NCI-H1105 (cell line): Measurements from ENCODE around the gene CERCAM.
A peak's percentile ranks its signal among the peaks of the same experiment; 100 is the strongest.

Experiments used
- DNase-seq: peaks from one replicate; lab custom pipeline; 2025; lab: John Stamatoyannopoulos, UW

Gene CERCAM

DNA sequence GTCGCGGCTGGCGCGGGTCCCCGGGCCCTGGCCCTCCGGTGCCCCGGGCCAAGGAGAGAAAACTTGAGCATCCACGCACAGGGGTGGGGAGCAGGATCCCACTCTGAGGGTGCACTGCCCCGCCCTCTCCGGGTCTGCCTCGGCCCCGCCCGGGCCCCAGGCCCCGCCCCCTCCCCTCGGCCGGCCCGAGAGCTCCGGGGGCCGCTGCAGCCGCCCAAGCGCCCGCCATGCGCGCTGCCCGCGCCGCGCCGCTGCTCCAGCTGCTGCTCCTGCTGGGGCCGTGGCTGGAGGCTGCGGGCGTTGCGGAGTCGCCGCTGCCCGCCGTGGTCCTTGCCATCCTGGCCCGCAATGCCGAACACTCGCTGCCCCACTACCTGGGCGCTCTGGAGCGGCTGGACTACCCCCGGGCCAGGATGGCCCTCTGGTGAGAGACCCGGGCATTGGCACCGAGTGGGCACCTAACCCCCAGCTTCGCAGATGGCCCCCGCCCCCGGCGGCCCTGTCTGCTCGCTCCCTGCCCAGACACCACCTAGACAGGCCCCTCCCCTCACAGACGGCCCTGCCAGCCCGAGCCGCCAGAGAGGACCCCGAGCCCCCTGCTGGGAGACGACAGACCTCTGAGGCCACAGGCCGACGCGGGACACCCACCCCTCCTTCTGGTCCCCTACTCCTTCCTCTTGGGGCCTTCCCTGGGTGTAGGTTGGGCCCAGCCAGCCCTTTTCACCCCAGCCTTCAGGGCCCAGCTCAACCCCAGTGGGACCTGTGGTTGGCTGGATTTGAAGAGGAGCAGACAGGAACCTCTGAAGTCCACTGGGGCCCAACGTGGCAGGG is at the start of gene CERCAM:
Gene CERCAM, plus strand, starts transcription at position 207 of the 831 bp plus-strand sequence. Its CDS starts 21 bp downstream, at position 228.
- peak; percentile 16 for DNase-seq

DNA sequence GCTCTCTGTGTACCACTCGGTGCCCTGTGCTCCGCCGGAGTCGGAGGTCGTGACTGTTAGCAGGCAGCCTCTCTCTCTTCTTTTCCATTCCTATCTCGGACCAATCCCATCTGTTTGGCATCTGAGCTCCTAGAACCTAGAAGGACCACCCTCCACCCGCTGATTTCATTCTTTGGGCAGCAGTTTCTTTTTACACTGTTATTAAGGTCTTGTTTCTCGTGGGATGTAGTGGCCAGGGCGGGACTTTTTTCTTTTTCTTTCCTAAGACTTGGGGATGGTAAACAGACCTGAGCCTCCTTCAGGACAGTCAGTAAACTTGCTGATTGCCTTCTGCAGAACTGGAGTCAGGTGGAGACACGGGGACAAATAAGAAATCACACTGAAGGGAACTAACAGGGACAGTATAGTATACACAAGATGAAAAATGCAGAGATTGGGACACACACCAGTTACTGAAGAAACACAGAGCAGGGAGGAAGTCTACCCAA is 49.0 kb upstream of the CERCAM start:
- no peak for DNase-seq

DNA sequence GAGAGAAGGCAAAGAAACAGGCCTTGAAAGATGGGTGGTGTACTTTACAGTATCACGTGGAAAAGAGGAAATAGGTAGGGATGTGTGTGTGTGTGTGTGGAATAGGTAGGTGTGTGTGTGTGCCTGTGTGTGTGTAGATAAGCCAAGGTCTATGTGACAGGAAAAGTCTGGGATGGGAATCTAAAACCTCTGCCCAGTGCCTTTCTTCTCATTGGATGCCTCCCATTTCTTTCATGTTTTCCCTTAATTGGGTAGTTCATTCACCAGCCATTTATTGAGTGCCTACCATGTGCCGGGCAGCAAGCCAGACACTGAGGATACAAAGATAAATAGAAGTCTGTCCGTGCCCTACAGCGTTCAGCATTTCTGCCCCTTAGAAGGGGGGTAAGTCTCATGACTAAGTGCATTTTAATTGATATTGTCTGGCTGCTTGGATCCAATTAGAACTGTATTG is 48.4 kb upstream of the CERCAM start:
- DNase-seq, result no peak

DNA sequence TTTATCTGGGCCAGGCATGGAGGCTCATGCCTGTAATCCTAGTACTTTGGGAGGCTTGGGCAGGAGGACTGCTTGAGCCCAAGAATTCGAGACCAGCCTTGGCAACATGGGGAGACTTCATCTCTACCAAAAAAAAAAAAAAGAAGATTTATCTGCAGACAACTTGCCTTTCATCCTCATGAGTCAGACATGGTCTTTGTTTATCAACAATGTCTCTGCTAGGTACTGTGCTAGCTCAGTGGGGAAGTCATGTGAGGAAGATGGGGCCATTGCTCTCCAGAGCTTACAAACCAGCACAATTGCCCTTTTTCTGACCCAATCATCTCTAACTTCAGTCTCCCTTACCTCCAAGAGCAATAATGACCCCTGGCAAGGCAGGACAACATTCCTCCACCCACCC is 47.9 kb upstream of the CERCAM start:
- no peak for DNase-seq

- no peak for DNase-seq
Observed at GRCh38 chr9:128374221-128374675, 46.4 kb upstream of the CERCAM start.

DNA sequence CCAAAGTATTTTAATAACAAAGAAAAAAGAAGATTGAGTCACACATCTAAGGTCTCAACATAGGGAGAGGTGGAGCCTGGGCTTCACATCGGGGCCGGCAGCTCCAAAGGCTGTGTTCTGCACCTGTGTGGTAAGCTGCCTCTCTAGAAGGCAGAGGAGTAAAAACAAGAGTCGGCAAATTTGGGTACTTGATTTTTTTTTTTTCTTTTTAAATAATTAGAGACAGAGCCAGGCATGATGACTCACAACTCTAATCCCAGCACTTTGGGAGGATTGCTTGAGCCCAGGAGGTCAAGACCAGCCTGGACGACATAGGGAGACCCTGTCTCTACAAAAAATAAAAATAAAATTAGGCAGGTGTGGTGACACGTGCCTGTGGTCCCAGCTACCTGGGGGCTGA is 44.8 kb upstream of the CERCAM start:
- DNase-seq, result no peak

- DNase-seq, result no peak
Observed at GRCh38 chr9:128382261-128382660, 38.4 kb upstream of the CERCAM start.

DNA sequence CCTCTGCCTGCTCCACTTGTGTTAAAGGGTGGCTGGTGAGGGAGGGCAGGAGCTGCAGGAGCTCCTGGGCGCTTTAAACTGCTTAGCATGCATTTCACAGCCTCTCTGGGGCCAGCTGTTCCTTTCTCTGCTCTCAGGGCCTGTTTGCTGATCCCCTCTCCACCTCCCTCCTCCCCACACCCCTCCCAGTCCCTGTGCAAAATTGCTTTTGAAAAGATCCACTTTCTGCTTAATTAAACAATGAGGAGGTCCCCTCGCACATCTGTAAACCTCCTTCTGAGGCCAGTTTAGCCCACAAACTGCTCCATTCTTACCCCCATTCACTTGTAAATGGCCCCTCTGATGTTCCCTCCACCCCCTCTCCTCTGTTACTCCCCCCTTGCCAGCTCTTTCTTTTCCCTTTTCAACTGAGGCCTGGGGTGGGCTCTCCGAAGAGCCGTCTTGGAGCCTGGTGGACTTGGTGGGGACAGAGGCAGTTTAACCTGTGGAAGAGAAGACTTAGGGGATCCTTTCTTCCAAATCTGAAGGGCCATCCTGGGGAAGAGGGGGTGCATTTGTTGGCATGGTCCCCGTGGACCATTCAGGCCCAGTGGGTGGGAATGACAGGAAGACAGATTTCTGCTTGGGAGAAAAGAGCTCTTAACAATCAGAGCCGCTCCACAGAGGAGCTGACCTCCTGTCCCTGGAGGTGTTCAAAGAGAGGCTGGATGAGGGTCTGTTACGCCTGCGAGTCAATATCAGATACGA is 37.5 kb upstream of the CERCAM start:
- no peak for DNase-seq

- no peak for DNase-seq
Observed at GRCh38 chr9:128383791-128384190, 36.9 kb upstream of the CERCAM start.

DNA sequence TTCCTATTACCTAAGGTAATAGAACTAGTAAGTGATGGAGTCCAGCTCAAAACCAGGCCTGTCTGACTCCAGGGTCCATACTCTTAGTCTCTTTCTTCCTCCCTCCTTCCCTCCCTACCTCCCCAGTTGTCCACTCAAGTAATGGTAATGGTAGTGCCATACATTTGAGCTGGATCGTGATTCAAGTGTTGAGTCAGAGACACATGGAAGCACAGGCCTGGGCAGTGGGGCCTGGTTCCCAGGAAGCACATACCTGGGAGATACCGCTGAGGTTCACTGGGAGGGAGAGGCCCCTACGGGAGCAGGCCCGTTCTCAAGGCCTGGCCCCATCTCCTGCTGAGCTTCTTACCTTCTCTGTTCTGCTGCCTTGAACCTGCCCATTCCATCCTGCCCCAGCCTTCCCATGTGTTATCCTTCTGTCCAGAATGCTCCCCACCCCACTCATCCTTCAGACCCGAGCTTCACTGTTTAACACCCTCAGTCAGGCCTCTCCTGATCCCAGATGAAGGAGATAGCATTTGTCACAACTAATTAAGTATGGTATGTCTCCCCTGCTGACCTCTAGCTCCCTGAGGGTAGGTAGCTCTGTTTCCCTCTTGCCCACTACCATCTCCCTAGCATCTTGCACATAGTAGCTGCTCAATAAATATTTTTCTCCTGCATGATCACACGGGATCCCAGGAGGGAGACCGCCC is 35.7 kb upstream of the CERCAM start:
- no peak for DNase-seq

- DNase-seq, result no peak
Observed at GRCh38 chr9:128385496-128386460, 34.9 kb upstream of the CERCAM start.

DNA sequence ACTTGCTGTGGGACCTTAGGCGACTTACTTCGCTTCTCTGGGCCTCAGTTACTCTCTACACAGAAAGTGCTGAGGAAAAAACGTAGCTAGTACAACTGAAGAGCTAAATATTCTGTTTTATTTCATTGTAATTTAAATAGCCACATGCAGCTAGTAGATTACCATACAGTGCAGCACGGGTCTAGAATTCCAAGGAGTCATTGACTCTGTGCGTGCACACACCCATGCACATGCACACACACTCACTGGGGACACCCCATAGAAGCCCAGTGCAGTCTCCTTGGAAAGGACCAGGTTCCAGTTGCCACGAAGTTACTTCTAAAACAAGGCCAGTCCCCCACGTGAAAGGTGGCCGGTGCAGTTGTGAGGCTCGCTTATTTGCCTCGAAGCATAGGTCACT is 32.5 kb upstream of the CERCAM start:
- DNase-seq, result no peak

DNA sequence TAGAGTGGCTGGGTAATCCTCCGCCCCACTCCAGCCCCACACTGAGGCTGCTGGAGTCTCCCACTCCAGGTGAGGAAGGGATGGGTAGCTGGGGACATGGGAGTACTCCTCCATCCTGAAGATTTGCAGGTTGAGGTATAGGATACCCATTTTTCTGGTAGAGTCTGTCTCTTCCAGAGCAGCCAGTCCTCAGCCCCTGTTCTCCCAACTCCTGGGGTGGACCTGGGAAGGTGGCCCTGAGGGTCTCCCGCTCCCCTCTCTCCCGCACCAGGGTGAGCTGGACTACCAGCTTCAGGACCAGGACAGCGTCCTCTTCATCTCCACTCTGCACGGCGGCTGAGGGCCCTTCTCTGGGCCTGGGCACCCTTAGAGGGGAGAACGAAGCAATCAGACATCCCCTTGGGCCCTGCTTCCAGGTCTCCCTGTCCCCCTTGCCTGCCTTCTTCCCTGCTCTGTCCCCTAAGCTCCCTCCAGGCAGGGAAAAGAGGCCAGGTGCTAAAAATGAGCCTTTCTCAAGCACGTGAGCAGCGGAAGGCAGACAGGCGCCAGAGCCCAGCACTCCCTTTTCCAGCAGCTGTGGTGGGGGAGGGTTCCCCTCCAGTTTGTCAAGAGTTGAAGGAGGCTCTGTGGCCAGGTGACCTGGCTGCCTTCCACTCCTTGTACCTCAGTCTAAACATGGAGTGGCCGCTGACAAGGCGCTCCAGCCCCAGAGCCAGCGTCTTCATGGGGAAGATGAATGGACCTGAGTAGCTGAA is 31.1 kb upstream of the CERCAM start:
- peak; percentile 91 for DNase-seq

DNA sequence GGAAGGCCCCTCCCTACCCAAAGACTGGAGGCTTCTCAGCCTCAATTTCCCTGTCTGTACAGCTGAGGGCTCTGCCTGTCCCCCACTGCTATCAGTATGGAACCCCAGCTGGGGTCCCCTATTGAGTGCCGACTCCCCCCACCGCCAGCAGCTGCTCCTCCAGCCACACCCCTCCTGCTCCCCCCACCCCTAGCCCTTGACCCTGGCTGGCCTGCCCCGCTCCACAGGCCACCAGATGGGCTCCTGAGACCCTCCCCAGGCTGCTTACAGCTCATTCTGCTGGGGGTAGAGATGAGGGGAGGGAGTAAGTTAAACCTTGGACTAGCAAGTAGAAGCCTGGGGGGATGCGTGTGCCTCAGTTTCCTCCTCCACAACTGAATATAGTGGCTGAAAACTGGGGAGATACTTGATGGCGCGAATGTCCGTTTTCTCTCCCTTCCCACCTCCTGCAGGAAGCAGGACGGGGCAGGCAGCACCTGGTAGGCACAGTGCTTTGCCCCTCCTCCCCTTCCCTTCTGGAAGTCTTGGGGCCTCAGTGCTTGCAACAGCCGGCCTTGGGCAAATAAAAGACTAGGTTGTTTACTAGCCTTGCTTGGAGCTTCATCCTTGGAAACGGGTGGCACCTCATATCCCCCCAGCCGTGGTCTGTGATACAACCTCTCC is 30.4 kb upstream of the CERCAM start:
- DNase-seq, result no peak

DNA sequence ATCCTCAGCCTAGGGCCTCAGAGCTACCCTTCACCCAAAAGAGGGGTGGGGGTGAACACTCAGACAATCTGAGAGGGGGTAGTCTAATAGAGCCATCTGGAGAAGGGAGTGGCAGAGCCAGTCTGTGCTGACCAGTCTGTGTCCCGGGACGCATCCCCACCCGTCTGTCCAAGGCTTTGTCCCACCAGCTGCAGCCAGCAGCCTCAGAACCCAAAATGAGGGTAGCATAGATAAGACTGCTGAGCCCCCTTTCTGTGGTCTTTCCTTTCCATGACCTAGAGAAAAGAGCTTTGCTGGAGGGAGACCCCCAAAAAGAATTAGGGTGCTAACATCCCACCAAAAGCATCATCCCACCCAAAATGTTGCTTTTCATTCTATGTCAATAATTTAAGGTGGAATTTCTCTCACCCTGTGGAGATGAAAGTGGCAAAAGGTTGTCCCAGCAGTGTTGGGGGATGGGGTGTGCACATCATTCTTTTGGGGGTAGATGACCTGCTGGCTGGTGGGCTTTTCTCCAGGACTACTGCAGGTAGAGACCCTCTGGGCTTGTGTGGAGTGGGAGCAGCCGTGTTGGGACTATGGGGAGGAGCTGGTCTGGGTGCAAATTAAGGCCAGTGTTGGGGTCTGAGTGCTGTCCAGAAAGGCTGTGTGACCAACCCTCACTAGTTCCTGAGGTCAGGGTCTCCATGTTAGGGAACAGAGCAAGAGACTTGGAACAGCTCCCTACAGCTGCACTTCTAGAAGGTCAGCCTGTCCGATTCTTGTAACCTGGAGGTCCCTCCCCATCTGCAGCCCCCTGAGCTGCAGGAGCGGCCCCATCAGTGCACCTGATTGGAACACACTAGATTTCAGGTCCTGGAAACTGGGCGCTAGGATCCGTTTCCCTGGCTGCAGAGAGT is 29.6 kb upstream of the CERCAM start:
- no peak for DNase-seq

DNA sequence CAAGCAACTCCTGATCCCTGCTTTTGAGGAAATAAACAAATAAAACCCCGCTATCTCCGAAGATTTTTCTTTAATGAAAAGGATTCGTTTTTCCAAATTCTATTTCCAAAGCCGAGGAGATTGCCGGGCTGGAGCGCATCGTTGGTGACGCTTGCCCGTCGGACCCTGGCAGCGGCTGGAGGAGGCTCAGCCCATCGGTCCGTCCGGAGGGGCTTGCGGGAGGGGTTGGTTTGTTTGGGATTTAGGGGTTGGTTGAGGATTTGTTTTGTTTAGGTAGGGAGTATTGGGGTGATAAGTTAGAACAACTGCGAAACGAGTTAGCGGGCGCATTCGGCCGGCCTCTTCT is 28.7 kb upstream of the CERCAM start:
- DNase-seq, result no peak

- DNase-seq, result no peak
Observed at GRCh38 chr9:128392302-128393144, 28.1 kb upstream of the CERCAM start.
